SK-N-SH (cell line): Measurements from ENCODE around the gene SPA17. TPM values are rescaled to one million over a fixed set of nuclear protein-coding genes. Genes with fewer than 3 reads are reported as not detected.

Experiments
- CTCF ChIA-PET: fragments of 300-600, 350-600 bp; formaldehyde crosslinking; extraction: SDS; loops from one replicate; lab custom pipeline; 2021; lab: Yijun Ruan, JAX
- POLR2A ChIA-PET: fragments of 350-600 bp; sonication (Branson Sonifier 250); formaldehyde crosslinking; extraction: SDS; loops from one replicate; lab custom pipeline; 2020; ENCODE audit warnings: antibody characterized with exemption, inconsistent platforms; lab: Yijun Ruan, JAX
- DNase-seq: peaks from one replicate; pipeline ENCODE4 v3.0.0; 2012
- H2AFZ ChIP-seq: fragments of 200-600 bp; sonication (generic); 2 replicates; pipeline ENCODE4 v1.8.1; 2016; ENCODE audit warnings: antibody characterized with exemption, mild to moderate bottlenecking, low read depth
- H3F3A ChIP-seq: fragments of 200-600 bp; sonication (generic); replicated peaks from 2 replicates; pipeline ENCODE3; 2016; ENCODE audit warnings: antibody characterized with exemption, mild to moderate bottlenecking; ENCODE audit not compliant: insufficient read depth
- H3K27ac ChIP-seq, 2 experiments: fragments of 200-500 bp in 1 of 2; fragments of 200-600 bp in 1 of 2; sonication (Bioruptor generic) in 1 of 2; sonication (generic), shearing (Covaris generic) in 1 of 2; 2 replicates each; pipeline versions ENCODE4 v1.5.1 to v1.6.1; 2014 to 2016; ENCODE audit warnings: low read depth in 2 of 2, inconsistent platforms in 1 of 2, low read length in 1 of 2, mild to moderate bottlenecking in 1 of 2, mixed read lengths in 1 of 2
- H3K27me3 ChIP-seq: fragments of 200-600 bp; sonication (generic), shearing (Covaris generic); 2 replicates; pipeline ENCODE4 v1.6.1; 2016; ENCODE audit warnings: mixed run types; ENCODE audit not compliant: insufficient read depth
- H3K36me3 ChIP-seq, 2 experiments: fragments of 200-500 bp in 1 of 2; fragments of 200-600 bp in 1 of 2; sonication (Bioruptor generic) in 1 of 2; sonication (generic) in 1 of 2; replicated peaks in 1 of 2; 2 replicates each; pipeline versions ENCODE3 to v1.5.1; 2014 to 2016; ENCODE audit warnings: low read length in 1 of 2, mild to moderate bottlenecking in 1 of 2; ENCODE audit not compliant: insufficient read depth in 2 of 2, control insufficient read depth in 1 of 2
- H3K4me1 ChIP-seq, 2 experiments: fragments of 200-500 bp in 1 of 2; fragments of 200-600 bp in 1 of 2; sonication (Bioruptor generic) in 1 of 2; sonication (generic), shearing (Covaris generic) in 1 of 2; 2 replicates each; pipeline versions ENCODE4 v1.5.1 to v1.6.1; 2014 to 2016; ENCODE audit warnings: low read depth in 1 of 2, low read length in 1 of 2, mixed run types in 1 of 2; ENCODE audit not compliant: insufficient read depth in 2 of 2, control insufficient read depth in 1 of 2
- H3K4me2 ChIP-seq: fragments of 200-600 bp; sonication (generic), shearing (Covaris generic); 2 replicates; pipeline ENCODE4 v1.6.1; 2017; ENCODE audit warnings: mixed run types
- H3K4me3 ChIP-seq, 2 experiments: fragments of 200-500 bp in 1 of 2; fragments of 200-600 bp in 1 of 2; sonication (Bioruptor generic) in 1 of 2; sonication (generic), shearing (Covaris generic) in 1 of 2; 2 replicates each; pipeline versions ENCODE4 v1.5.1 to v1.8.1; 2014 to 2016; ENCODE audit warnings: low read depth in 2 of 2, inconsistent platforms in 1 of 2, low read length in 1 of 2, mild to moderate bottlenecking in 1 of 2, mixed read lengths in 1 of 2, moderate library complexity in 1 of 2
- H3K79me2 ChIP-seq: fragments of 200-600 bp; sonication (generic); 2 replicates; pipeline ENCODE4 v1.8.1; 2017; ENCODE audit warnings: mild to moderate bottlenecking; ENCODE audit not compliant: insufficient read depth
- H3K9ac ChIP-seq: fragments of 200-600 bp; sonication (generic); 2 replicates; pipeline ENCODE4 v1.6.1; 2017; ENCODE audit warnings: mixed run types
- H3K9me2 ChIP-seq: fragments of 200-600 bp; sonication (generic); 2 replicates; pipeline ENCODE4 v1.6.1; 2017; ENCODE audit warnings: mixed run types
- H3K9me3 ChIP-seq: fragments of 200-600 bp; sonication (generic); 2 replicates; pipeline ENCODE4 v1.6.1; 2017; ENCODE audit warnings: mixed run types, mild to moderate bottlenecking, moderate library complexity
- H4K20me1 ChIP-seq: fragments of 200-600 bp; sonication (generic); 2 replicates; pipeline ENCODE4 v1.6.1; 2017; ENCODE audit warnings: mild to moderate bottlenecking, mixed run types; ENCODE audit not compliant: insufficient read depth
- EP300 ChIP-seq, 2 experiments: IDR thresholded peaks; 2 replicates each; pipeline versions ENCODE4 v1.4.0 to v1.6.1; 2012; ENCODE audit warnings: borderline replicate concordance in 1 of 2, low read depth in 1 of 2, low read length in 1 of 2
- FOSL2 ChIP-seq: IDR thresholded peaks from 2 replicates; pipeline ENCODE4 v1.4.0; 2012; ENCODE audit warnings: low read depth, mild to moderate bottlenecking, moderate library complexity, borderline replicate concordance
- FOXJ3 ChIP-seq: sonication (generic); formaldehyde crosslinking; IDR thresholded peaks from 2 replicates; pipeline ENCODE4 v1.5.1; 2020; ENCODE audit warnings: mild to moderate bottlenecking, missing genetic modification reagents
- FOXM1 ChIP-seq: IDR thresholded peaks from 2 replicates; pipeline ENCODE4 v1.4.0; 2012; ENCODE audit warnings: low read depth, mild to moderate bottlenecking
- JUND ChIP-seq: IDR thresholded peaks from 2 replicates; pipeline ENCODE4 v1.4.0; 2012
- MEF2A ChIP-seq: IDR thresholded peaks from 2 replicates; pipeline ENCODE4 v1.4.0; 2012; ENCODE audit warnings: low read depth, borderline replicate concordance
- POLR2AphosphoS5 ChIP-seq: IDR thresholded peaks from 2 replicates; pipeline ENCODE4 v1.6.1; 2012; ENCODE audit warnings: low read depth, low read length
- RAD21 ChIP-seq: IDR thresholded peaks from 2 replicates; pipeline ENCODE4 v1.6.1; 2012; ENCODE audit warnings: mild to moderate bottlenecking, low read length
- RCOR1 ChIP-seq: fragments of 150-350 bp; IDR thresholded peaks from 2 replicates; pipeline ENCODE4 v1.6.1; 2017; ENCODE audit warnings: antibody characterized with exemption, low read length
- RXRA ChIP-seq: IDR thresholded peaks from 2 replicates; pipeline ENCODE4 v1.4.0; 2012; ENCODE audit warnings: low read depth, mild to moderate bottlenecking, borderline replicate concordance
- SIN3A ChIP-seq: IDR thresholded peaks from 2 replicates; pipeline ENCODE4 v1.6.1; 2012; ENCODE audit warnings: low read depth, mild to moderate bottlenecking, low read length, moderate library complexity, borderline replicate concordance
- SMC3 ChIP-seq: IDR thresholded peaks from 2 replicates; pipeline ENCODE4 v1.6.1; 2012; ENCODE audit warnings: low read depth, low read length, improper control_type of control experiment
- TAF1 ChIP-seq: IDR thresholded peaks from 2 replicates; pipeline ENCODE4 v1.6.1; 2012; ENCODE audit warnings: low read depth, mild to moderate bottlenecking, low read length, moderate library complexity, borderline replicate concordance
- TEAD4 ChIP-seq: IDR thresholded peaks from 2 replicates; pipeline ENCODE4 v1.4.0; 2012; ENCODE audit warnings: mild to moderate bottlenecking, borderline replicate concordance; ENCODE audit not compliant: insufficient read depth
- YY1 ChIP-seq: IDR thresholded peaks from 2 replicates; pipeline ENCODE4 v1.4.0; 2012; ENCODE audit warnings: low read depth, mild to moderate bottlenecking
- WGBS: methylation state at CpG from one replicate; pipeline ENCODE4 v1.1.6; 2017; ENCODE audit warnings: low lambda C conversion rate; 5-methylcytosine and 5-hydroxymethylcytosine counted together
- polyA plus RNA-seq, 3 experiments: library from polyadenylated mRNA; depleted of rRNA; stranded (reverse); fragments of >200 nt; gene quantifications; 2 replicates each; pipeline ENCODE4 v1.2.3, GENCODE V29; 2012
- TF ChIP-seq, protein P1 (sequence below): fragments of 150-350 bp; IDR thresholded peaks from 2 replicates; pipeline ENCODE4 v1.6.1; 2017; ENCODE audit warnings: antibody characterized with exemption, low read length, low read depth, borderline replicate concordance
- TF ChIP-seq, protein P2 (sequence below): IDR thresholded peaks from 2 replicates; pipeline ENCODE4 v1.4.0; 2012; ENCODE audit warnings: low read depth
- TF ChIP-seq, protein P3 (sequence below): IDR thresholded peaks from 2 replicates; pipeline ENCODE4 v1.6.1; 2012; ENCODE audit warnings: mild to moderate bottlenecking, low read depth, low read length, moderate library complexity
- TF ChIP-seq, protein P4 (sequence below): IDR thresholded peaks from 2 replicates; pipeline ENCODE4 v1.4.0; 2012; ENCODE audit warnings: low read depth, borderline replicate concordance
- TF ChIP-seq, protein P5 (sequence below): IDR thresholded peaks from 2 replicates; pipeline ENCODE4; 2012

SPA17 gene
- polyA plus RNA-seq, 1 of the 3 experiments (the other 2 are of a cell fraction), result 7.7 TPM

DNA sequence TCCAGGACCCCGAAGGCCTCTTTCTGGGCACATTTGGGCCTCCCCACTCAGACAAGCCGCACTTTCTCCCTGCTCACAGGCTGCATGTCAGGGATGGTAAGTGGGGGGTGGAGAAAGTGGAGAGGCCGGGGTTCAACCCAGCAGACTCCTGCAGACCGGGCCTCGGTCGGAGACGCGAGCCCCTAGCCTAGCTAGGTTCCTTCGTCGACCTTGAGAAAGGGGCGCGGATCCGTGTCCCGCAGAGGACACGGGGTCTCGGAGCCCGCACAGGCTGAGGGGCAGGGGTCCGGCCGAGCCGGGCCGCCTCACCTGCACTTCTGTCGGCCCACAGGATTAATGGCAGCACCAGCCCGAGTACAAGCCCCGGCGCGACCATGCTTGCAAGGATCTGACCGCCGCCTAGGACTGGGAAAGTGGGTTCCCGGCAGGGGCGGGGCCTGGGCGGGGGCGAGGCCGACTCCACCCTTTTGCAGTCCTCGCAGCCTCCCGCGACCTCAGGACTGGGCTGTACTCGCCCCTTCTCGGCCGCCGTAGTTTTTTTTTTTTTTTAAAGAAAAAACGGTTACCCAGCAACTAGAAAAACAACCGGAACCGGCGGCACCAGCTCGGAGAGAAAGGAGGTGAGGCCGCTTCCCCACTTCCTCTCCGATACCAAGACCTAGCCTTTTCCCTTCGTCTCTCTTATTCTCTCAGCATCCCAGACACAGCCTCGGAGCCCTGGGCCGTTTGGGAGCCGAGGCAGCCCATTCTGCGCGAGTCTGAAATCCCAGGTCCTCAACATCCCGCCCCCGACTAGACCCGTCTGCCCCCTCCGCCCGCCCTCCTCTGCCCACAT, at the start of gene SPA17, which contains the start of gene SIAE (continued):
- TF ChIP-seq, protein P1, sequence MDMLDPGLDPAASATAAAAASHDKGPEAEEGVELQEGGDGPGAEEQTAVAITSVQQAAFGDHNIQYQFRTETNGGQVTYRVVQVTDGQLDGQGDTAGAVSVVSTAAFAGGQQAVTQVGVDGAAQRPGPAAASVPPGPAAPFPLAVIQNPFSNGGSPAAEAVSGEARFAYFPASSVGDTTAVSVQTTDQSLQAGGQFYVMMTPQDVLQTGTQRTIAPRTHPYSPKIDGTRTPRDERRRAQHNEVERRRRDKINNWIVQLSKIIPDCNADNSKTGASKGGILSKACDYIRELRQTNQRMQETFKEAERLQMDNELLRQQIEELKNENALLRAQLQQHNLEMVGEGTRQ, result no peak
- TF ChIP-seq, protein P2, sequence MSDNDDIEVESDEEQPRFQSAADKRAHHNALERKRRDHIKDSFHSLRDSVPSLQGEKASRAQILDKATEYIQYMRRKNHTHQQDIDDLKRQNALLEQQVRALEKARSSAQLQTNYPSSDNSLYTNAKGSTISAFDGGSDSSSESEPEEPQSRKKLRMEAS, result peak; percentile 74
- TF ChIP-seq SIN3A (peak; percentile 68; the same call in 1 of the 2 replicates), RCOR1 (no peak), TAF1 (peak; percentile 82)

DNA sequence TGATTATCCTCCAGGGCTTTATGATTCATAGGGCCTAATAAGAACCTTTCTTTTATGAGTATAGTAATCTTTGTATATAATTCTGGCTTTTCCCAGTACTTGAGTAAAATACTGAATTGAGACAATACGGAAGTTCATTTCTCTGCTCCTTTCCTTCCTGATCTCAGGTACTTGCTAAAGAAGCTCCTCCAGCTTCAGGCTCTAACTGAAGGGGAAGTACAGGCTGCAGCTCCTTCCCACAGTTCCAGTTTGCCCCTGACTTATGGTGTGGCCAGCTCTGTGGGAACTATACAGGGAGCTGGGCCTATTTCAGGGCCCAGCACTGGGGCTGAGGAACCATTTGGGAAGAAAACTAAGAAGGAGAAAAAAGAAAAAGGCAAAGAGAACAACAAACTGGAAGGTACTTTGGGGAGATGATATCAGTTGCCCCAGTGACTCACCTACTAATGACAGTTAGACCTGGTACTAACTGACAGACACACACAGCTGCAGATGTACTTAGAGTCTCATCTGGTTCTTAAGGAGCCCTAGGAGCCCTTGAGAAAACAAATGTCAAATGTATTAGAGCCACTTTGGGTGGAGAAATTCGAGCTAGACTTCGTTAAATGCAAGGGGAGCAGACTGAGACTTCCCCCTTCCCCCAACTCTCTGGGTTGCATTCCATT, 48.1 kb upstream of the SPA17 start:
- Histone ChIP-seq H3K9me3 (no peaks in the 10 kb centered on the region), H3K4me3 (no peak overlapping the region), H3K79me2 (peaks cover 45% of the 10 kb centered on the region), H3K4me1 (peaks cover 4 to 12% of the 10 kb centered on the region in 2 experiments; a peak in 3 of 4 replicates), H4K20me1 (peaks cover 23% of the 10 kb centered on the region; the same call in 1 of the 2 replicates), H3F3A (peaks cover 5% of the 10 kb centered on the region), H2AFZ (no peak overlapping the region), H3K36me3 (peaks cover 50 to 60% of the 10 kb centered on the region in 2 experiments), H3K27ac (no peak overlapping the region), H3K9me2 (no peaks in the 10 kb centered on the region), H3K9ac (no peak overlapping the region)
- 96% methylated on average over 3 of the region's 3 CpGs for WGBS
- TF ChIP-seq POLR2AphosphoS5 (no peak), FOXJ3 (no peak), YY1 (no peak), FOXM1 (no peak), RXRA (no peak), FOSL2 (no peak), SMC3 (no peak), RAD21 (no peak), TEAD4 (no peak), EP300 (IDR thresholded peaks at IDR 0.05; ENCODE audit: borderline replicate concordance in 1 of 2, low read depth in 1 of 2, low read length in 1 of 2) (no peak), MEF2A (no peak), JUND (no peak)
- TF ChIP-seq, protein P3, sequence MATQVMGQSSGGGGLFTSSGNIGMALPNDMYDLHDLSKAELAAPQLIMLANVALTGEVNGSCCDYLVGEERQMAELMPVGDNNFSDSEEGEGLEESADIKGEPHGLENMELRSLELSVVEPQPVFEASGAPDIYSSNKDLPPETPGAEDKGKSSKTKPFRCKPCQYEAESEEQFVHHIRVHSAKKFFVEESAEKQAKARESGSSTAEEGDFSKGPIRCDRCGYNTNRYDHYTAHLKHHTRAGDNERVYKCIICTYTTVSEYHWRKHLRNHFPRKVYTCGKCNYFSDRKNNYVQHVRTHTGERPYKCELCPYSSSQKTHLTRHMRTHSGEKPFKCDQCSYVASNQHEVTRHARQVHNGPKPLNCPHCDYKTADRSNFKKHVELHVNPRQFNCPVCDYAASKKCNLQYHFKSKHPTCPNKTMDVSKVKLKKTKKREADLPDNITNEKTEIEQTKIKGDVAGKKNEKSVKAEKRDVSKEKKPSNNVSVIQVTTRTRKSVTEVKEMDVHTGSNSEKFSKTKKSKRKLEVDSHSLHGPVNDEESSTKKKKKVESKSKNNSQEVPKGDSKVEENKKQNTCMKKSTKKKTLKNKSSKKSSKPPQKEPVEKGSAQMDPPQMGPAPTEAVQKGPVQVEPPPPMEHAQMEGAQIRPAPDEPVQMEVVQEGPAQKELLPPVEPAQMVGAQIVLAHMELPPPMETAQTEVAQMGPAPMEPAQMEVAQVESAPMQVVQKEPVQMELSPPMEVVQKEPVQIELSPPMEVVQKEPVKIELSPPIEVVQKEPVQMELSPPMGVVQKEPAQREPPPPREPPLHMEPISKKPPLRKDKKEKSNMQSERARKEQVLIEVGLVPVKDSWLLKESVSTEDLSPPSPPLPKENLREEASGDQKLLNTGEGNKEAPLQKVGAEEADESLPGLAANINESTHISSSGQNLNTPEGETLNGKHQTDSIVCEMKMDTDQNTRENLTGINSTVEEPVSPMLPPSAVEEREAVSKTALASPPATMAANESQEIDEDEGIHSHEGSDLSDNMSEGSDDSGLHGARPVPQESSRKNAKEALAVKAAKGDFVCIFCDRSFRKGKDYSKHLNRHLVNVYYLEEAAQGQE, result no peak
- TF ChIP-seq, protein P4, sequence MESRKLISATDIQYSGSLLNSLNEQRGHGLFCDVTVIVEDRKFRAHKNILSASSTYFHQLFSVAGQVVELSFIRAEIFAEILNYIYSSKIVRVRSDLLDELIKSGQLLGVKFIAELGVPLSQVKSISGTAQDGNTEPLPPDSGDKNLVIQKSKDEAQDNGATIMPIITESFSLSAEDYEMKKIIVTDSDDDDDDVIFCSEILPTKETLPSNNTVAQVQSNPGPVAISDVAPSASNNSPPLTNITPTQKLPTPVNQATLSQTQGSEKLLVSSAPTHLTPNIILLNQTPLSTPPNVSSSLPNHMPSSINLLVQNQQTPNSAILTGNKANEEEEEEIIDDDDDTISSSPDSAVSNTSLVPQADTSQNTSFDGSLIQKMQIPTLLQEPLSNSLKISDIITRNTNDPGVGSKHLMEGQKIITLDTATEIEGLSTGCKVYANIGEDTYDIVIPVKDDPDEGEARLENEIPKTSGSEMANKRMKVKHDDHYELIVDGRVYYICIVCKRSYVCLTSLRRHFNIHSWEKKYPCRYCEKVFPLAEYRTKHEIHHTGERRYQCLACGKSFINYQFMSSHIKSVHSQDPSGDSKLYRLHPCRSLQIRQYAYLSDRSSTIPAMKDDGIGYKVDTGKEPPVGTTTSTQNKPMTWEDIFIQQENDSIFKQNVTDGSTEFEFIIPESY, result no peak
- TF ChIP-seq, protein P5, sequence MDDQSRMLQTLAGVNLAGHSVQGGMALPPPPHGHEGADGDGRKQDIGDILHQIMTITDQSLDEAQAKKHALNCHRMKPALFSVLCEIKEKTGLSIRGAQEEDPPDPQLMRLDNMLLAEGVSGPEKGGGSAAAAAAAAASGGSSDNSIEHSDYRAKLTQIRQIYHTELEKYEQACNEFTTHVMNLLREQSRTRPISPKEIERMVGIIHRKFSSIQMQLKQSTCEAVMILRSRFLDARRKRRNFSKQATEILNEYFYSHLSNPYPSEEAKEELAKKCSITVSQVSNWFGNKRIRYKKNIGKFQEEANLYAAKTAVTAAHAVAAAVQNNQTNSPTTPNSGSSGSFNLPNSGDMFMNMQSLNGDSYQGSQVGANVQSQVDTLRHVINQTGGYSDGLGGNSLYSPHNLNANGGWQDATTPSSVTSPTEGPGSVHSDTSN, result no peak
- TF ChIP-seq, protein P2, result no peak
- TF ChIP-seq, all 33 proteins: peak for 0
- Histone ChIP-seq H3K4me2 (no peak overlapping the region), H3K27me3 (peaks cover under 1% of the 10 kb centered on the region; the same call in 1 of the 2 replicates)
- ChIA-PET CTCF (interaction anchor here (0.6 to 1.0 kb wide), 2 partner anchors 251 to 1431 kb away, joined by 3 to 5 read pairs; no protein-coding TSS in a partner anchor), POLR2A (no interaction called here)
- no peak for DNase-seq
